Stimulated activated CD4-positive, alpha-beta T cell treated with anti-CD3 and anti-CD28 coated beads, Interleukin-15, amount 100 ng/mL, for 24 hours (primary cell): Measurements from ENCODE around the gene NRL.
"Not testable (repeated sequence)": the region's sequence is repeated elsewhere in the genome, so short reads cannot be mapped to it uniquely, and the experiment has no call there.

ENCODE experiments used
- DNase-seq: peaks from one replicate; pipeline ENCODE4 v3.0.0-alpha.2; 2020

The NRL gene

DNA sequence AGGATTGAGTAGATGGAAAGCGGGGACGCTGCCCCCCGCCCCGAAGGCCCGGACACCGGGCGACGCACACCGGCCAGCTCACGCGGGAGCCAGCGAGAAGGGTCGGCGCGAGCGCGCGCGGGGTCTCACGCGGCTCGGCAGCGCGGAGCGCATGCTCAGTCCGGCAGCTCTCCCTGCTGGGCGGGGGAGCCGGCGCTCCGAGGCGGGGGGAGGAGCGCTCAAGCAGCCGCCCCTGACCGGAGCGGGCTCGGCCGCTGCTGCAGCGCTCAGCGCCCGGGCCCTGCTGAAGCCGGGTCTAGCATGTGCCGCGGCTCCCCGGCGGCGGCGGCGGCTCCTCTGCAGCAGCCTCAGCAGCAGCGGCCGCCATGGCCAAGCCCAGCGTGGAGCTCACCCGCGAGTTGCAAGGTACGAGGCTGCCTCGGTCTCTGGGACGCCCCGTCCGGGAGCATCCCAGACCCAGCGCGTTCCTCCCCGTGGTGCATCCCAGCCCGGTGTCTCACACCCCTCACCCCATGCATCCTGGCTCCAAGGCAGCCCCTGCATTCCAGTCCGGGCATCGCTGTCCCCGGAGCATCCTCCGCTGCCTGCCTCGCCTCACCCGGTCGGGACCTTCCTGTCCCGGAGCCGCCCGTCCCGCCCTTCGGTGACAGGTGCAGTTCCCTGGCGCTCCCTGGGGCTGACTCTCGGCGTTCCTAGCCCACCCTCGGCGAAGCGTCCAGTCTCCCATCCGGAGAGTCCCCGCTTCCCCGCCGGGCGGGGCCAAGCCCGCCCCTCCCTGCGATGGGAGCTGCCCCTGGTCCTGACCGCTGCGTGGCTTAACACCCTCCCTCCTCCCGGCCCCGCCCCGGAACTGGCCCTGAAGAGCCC lies 62.7 kb downstream of the NRL start, which contains the start of gene CARMIL3:
TSS of gene CARMIL3 (plus strand) at position 221 of the 867 bp plus-strand sequence. CDS start at position 366, 145 bp downstream.
- DNase-seq, result peak; percentile 73

DNA sequence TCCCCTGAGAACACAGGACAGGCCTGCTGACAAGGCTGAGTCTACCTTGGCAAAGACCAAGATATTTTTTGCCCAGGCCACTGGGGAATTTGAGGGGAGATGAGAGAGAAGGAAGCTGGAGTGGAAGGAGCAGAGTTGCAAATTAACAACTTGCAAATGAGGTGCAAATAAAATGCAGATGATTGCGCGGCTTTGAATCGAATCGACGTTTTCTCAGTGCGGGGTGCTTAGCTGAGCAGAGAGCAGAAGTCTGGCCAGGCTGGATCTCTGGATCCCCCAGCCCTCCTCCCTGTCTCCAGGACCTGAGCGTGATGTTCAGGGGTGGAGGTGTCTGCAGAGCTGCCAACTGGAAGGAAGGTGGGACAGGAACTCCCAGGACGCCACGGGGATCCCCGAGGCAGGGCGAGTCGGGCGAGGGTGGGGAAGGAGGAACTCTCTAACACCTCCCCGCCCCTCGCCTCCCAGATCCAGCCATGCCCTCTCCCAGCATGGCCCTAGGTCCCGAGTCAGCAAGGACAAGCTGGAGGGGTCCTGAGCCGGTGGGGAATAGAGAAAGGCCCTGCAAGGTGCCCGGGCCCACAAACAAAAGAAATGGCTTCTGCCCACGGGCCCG lies 63.5 kb downstream of the NRL start:
- no peak for DNase-seq

- not testable (repeated sequence) for DNase-seq
These were observed 64.0 kb downstream of the NRL start for GRCh38 chr14:24050753-24051152.

DNA sequence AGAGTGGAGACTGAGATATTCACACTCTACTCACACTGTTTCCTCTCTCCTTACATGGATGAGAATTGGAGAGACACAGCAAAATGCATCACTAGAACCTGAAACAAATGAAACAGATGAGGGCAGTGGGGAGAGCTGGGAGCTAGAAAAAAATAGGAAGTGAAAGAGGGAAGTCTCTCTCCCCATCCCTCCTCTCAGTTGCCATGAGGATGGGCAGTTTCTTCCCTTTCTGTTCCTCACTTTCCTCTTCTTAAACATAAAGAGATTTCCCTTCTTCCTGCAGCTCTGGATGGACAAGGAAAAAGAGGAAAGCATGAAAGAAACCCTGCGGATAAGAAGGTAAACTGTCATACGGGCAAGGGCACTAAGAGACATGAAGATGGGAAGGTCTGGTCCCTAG lies 65.7 kb downstream of the NRL start:
- not testable (repeated sequence) for DNase-seq

GRCh38 chr14:24042746-24043145 lies 72.0 kb downstream of the NRL start:
- no peak for DNase-seq

- DNase-seq, result no peak
These were observed 74.1 kb downstream of the NRL start for GRCh38 chr14:24040692-24041091.

- no peak for DNase-seq
These were observed 76.1 kb downstream of the NRL start for GRCh38 chr14:24038686-24039085.

DNA sequence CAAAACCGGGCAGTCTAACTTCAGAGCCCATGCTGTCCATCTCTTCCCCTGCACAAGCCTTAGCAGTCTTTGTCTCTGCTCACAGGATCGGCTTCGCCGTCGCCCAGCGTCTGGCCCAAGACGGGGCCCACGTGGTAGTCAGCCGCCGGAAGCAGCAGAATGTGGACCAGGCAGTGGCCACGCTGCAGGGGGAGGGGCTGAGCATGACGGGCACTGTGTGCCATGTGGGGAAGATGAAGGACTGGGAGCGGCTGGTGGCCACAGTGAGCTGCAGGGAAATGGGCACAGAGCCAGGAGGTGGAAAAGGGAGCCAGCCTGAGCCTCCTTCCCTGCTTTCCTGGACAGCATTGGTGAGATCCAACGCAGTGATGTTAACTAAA lies 77.1 kb downstream of the NRL start:
- DNase-seq, result no peak

DNA sequence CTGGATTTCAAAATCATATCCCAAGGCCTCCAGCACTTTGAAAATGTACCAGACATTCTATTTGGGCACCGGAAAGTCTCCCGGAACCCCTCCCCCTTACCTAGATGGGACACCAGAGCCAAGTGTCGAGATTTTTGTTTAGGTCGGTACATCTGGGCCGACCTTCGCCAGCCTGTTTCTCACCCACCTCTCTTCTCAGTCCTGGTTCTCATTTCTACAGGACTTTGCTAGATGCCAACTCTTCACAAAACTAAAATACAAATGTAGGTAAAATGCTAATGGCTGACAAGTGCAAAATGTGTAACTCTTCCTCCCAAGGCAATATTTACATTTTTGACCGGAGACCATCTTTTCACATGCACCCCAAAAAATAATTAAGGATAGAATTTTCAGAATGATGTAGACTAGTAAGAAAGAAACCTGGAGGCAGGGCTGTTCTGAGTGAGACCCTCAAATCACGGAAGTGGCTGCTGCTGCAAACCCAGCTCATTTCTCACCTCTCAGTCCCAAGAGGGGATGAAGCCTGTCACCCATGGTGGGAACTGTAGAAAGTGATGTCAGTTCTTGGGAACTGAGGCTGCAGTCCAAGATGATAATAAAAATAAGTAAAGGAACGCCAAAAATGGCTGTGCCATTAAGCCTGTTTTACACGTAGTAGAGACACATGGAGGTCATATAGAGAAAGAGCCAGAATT lies 77.6 kb downstream of the NRL start:
- DNase-seq, result not testable (repeated sequence)

GRCh38 chr14:24036169-24036962 lies 78.4 kb downstream of the NRL start:
- DNase-seq, result peak; percentile 76

DNA sequence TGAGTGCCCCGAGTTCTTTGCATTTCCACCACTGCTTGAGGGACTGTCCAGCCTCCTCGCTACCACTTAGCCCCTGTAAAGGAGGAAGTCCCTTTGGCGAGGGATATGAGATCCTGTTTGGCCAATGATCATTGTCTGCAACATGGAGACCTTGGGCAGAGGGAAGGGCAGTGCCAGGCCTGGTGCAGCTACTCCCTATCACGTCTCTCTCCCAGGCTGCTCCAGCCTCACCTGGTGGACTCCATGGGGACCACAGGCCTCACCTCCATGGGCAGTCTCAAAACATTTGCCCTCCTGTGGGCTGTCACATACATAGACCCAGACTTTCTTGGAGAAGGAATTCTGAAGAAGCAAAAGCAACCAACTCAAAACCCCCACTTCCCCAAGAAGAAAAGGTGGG lies 79.0 kb downstream of the NRL start:
- DNase-seq, result not testable (repeated sequence)

GRCh38 chr14:24032727-24033418 lies 81.9 kb downstream of the NRL start:
- no peak for DNase-seq

- DNase-seq, result not testable (repeated sequence)
These were observed 83.4 kb downstream of the NRL start for GRCh38 chr14:24031331-24031730.

GRCh38 chr14:24029687-24030086 lies 85.1 kb downstream of the NRL start:
- DNase-seq, result not testable (repeated sequence)
